Osteoblast (primary cell): ENCODE measurements around the gene RNASE7. TPM values are rescaled to one million over a fixed set of nuclear protein-coding genes. Genes with fewer than 3 reads are reported as not detected.

Experiments
- DNase-seq: peaks from one replicate; pipeline ENCODE4 v3.0.0; 2011; ENCODE audit warnings: low spot score, mixed read lengths; ENCODE audit not compliant: insufficient read length; ENCODE audit errors: missing footprints
- H2AFZ ChIP-seq: 2 replicates; pipeline ENCODE4 v1.6.0; 2011; ENCODE audit warnings: mild to moderate bottlenecking, low read length
- H3K27ac ChIP-seq: 2 replicates; pipeline ENCODE4 v1.5.1; 2011; ENCODE audit warnings: mild to moderate bottlenecking, low read depth, low read length, moderate library complexity
- H3K27me3 ChIP-seq: 2 replicates; pipeline ENCODE4 v1.6.0; 2012; ENCODE audit warnings: mild to moderate bottlenecking, control low read depth, inconsistent platforms, low read length, moderate library complexity; ENCODE audit not compliant: insufficient read depth
- H3K36me3 ChIP-seq: 2 replicates; pipeline ENCODE4 v1.5.1; 2011; ENCODE audit warnings: mild to moderate bottlenecking, low read length, control low read depth, moderate library complexity; ENCODE audit not compliant: insufficient read depth
- H3K4me1 ChIP-seq: 2 replicates; pipeline ENCODE4 v1.5.1; 2011; ENCODE audit warnings: mild to moderate bottlenecking, low read length, control low read depth, moderate library complexity; ENCODE audit not compliant: insufficient read depth
- H3K4me2 ChIP-seq: 2 replicates; pipeline ENCODE4 v1.6.0; 2011; ENCODE audit warnings: mild to moderate bottlenecking, low read length; ENCODE audit not compliant: insufficient read depth
- H3K4me3 ChIP-seq: fragments of 200-600 bp; sonication (generic); 3 replicates; pipeline ENCODE4 v1.5.1; 2012; ENCODE audit warnings: mild to moderate bottlenecking, low read length, inconsistent platforms; ENCODE audit not compliant: insufficient read depth
- H3K79me2 ChIP-seq: 2 replicates; pipeline ENCODE4 v1.6.0; 2012; ENCODE audit warnings: mild to moderate bottlenecking, low read length, control low read depth, inconsistent platforms; ENCODE audit not compliant: insufficient read depth
- H3K9me3 ChIP-seq: 2 replicates; pipeline ENCODE4 v1.5.1; 2011; ENCODE audit warnings: low read depth, low read length, control low read depth
- H4K20me1 ChIP-seq: 2 replicates; pipeline ENCODE4 v1.6.0; 2012; ENCODE audit warnings: mild to moderate bottlenecking, low read length, control low read depth; ENCODE audit not compliant: insufficient read depth
- total RNA-seq: library from RNA; depleted of rRNA; stranded (reverse); fragments of >200 nt; gene quantifications from 2 replicates; pipeline ENCODE4 v1.2.3, GENCODE V29; 2012
- TF ChIP-seq, protein P1 (sequence below): IDR thresholded peaks from 2 replicates; pipeline ENCODE4 v1.5.1; 2011; ENCODE audit warnings: mild to moderate bottlenecking, low read depth, low read length, moderate library complexity; ENCODE audit errors: extremely low read depth

Gene RNASE7
- not detected in 2 replicates for total RNA-seq

DNA sequence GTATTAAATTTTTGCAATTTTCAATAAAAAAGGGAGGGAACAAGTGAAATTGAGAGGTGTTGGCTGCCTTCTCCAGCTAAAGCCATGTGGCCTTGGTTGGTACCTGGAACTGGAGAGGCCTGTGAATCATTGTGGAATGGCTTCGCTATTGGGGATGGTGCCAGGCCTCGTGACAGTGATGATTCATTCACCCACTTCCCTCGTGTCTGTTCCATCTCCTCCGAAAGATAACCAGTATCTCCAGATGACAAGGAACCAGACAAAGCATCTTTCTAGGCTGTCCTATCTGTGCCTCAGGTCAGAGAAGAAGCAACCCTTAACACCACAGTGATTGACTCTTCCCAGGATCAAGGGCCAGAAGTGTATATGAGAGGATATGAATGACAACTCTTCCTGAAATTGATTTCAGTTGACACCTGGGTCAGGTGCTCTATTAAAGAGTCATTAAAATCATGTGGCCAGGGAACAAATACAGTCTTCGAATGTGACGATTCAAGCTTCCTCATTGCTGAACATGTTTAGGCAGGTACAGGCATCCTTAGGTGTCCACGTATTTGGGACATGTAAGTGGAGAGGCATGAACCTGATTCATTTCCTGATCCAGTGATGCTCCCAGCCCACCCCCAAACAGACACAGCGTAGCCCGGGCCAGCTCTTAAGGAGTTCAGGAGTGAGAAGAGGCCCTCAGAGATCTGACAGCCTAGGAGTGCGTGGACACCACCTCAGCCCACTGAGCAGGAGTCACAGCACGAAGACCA, at the start of gene RNASE7:
Gene RNASE7, plus strand, starts transcription at position 687 of the 758 bp plus-strand sequence. CDS start 631 bp downstream, outside the sequence.
- Histone ChIP-seq H3K27me3 (peaks cover 11% of the 10 kb centered on the region), H2AFZ (no peak within 1 kb of the TSS), H4K20me1 (no peaks in the 10 kb centered on the region), H3K4me2 (no peak within 1 kb of the TSS), H3K4me3 (no peak within 1 kb of the TSS), H3K27ac (no peak within 1 kb of the TSS), H3K79me2 (no peaks in the 10 kb centered on the region), H3K36me3 (no peaks in the 10 kb centered on the region), H3K9me3 (no peaks in the 10 kb centered on the region), H3K4me1 (peaks cover 12% of the 10 kb centered on the region)
- DNase-seq, result peak; percentile 29
- TF ChIP-seq, protein P1, sequence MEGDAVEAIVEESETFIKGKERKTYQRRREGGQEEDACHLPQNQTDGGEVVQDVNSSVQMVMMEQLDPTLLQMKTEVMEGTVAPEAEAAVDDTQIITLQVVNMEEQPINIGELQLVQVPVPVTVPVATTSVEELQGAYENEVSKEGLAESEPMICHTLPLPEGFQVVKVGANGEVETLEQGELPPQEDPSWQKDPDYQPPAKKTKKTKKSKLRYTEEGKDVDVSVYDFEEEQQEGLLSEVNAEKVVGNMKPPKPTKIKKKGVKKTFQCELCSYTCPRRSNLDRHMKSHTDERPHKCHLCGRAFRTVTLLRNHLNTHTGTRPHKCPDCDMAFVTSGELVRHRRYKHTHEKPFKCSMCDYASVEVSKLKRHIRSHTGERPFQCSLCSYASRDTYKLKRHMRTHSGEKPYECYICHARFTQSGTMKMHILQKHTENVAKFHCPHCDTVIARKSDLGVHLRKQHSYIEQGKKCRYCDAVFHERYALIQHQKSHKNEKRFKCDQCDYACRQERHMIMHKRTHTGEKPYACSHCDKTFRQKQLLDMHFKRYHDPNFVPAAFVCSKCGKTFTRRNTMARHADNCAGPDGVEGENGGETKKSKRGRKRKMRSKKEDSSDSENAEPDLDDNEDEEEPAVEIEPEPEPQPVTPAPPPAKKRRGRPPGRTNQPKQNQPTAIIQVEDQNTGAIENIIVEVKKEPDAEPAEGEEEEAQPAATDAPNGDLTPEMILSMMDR, result no peak

DNA sequence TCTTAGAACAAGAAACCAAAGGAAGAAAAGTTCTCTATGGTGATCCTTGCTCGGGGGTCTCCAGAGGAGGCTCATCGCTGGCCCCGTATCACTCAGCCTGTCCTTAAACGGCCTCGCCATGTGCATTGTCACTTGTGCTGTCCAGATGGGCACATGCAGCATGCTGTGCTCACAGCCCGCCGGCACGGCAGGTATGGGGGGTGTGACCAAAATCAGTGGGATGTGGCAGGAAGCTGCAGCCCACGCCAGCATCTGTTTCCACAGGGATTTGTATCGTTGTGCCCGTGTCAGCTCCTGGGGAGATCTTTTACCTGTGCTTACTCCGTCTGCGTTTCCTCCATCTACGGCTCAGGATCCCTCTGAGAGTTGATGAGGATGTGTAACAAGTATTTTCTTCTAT, 45.6 kb upstream of the RNASE7 start:
- H2AFZ ChIP-seq, result no peak overlapping the region
- no peaks in the 10 kb centered on the region for H3K4me1 ChIP-seq
- H4K20me1 ChIP-seq, result peaks cover 8% of the 10 kb centered on the region
- no peaks in the 10 kb centered on the region for H3K9me3 ChIP-seq
- peaks cover 56% of the 10 kb centered on the region for H3K36me3 ChIP-seq
- TF ChIP-seq, protein P1, result no peak
- H3K79me2 ChIP-seq, result peaks cover 8% of the 10 kb centered on the region
- H3K27me3 ChIP-seq, result no peaks in the 10 kb centered on the region
- H3K4me3 ChIP-seq, result no peak overlapping the region
- H3K4me2 ChIP-seq, result no peak overlapping the region
- H3K27ac ChIP-seq, result no peak overlapping the region
- no peak for DNase-seq

- no peak overlapping the region for H2AFZ ChIP-seq
- H3K27ac ChIP-seq, result no peak overlapping the region
- peaks cover 3% of the 10 kb centered on the region for H4K20me1 ChIP-seq
- H3K4me2 ChIP-seq, result no peak overlapping the region
- H3K79me2 ChIP-seq, result peaks cover 2% of the 10 kb centered on the region
- no peaks in the 10 kb centered on the region for H3K9me3 ChIP-seq
- peaks cover 52% of the 10 kb centered on the region for H3K36me3 ChIP-seq
- no peaks in the 10 kb centered on the region for H3K4me1 ChIP-seq
- no peaks in the 10 kb centered on the region for H3K27me3 ChIP-seq
- H3K4me3 ChIP-seq, result no peak overlapping the region
- TF ChIP-seq, protein P1, result no peak
- DNase-seq, result no peak
Measured at GRCh38 chr14:20997115-20997514, 45.0 kb upstream of the RNASE7 start.

DNA sequence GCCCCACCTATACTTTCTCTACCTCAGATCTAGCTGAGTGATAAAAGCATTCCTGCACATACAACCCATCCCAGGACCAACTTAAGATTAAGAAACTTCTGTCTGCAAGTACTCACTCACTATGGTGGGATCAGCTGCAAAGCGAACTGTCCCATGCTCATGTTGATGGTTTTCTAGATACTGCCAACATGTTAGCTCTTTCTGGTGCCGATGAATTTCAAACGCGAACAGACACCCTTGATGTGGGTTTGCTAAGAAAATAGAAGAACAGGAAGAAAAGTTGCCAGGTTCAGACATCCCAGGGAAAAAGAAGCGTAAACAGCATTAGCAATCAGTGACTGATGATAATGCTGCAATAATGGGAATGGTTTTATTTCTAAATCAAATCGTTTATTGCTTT, 44.6 kb upstream of the RNASE7 start:
- Histone ChIP-seq H3K79me2 (no peaks in the 10 kb centered on the region), H3K4me3 (no peak overlapping the region), H3K27ac (no peak overlapping the region), H3K36me3 (peaks cover 48% of the 10 kb centered on the region), H3K27me3 (no peaks in the 10 kb centered on the region), H2AFZ (no peak overlapping the region), H4K20me1 (no peaks in the 10 kb centered on the region), H3K9me3 (no peaks in the 10 kb centered on the region), H3K4me2 (no peak overlapping the region), H3K4me1 (no peaks in the 10 kb centered on the region)
- no peak for DNase-seq
- TF ChIP-seq, protein P1, result no peak
